Activated CD8-positive, alpha-beta T cell treated with anti-CD3 and anti-CD28 coated beads, Interleukin-2, amount 10 ng/mL, durations not matched to agents 7 days and 5 days (primary cell): ENCODE measurements around the gene KCNJ15. TPM values are rescaled to one million over a fixed set of nuclear protein-coding genes. Genes with fewer than 3 reads are reported as not detected.
A peak's percentile ranks its signal among the peaks of the same experiment; 100 is the strongest.
"Not testable (repeated sequence)": the region's sequence is repeated elsewhere in the genome, so short reads cannot be mapped to it uniquely, and the experiment has no call there.

ENCODE experiments used
- ATAC-seq: fragments of 150-1000 bp; cut with Tn5 transposase; one replicate; pipeline ENCODE4 v1.10.0; 2021; ENCODE audit warnings: moderate library complexity
- CTCF ChIA-PET: fragments of 350-600 bp; sonication (Branson Sonifier 250); formaldehyde crosslinking; loops from one replicate; lab custom pipeline; 2021; ENCODE audit warnings: antibody characterized with exemption; lab: Charles Lee
- POLR2A ChIA-PET: fragments of 350-600 bp; sonication (Branson Sonifier 250); formaldehyde crosslinking; loops from one replicate; lab custom pipeline; 2021; ENCODE audit warnings: antibody characterized with exemption; lab: Charles Lee
- DNase-seq: peaks from one replicate; pipeline ENCODE4 v3.0.0-alpha.2; 2020
- H3K27ac Mint-ChIP-seq: one replicate; pipeline ENCODE4 v1.8.0; 2021; ENCODE audit warnings: mild to moderate bottlenecking, mixed read lengths
- H3K27me3 Mint-ChIP-seq: one replicate; pipeline ENCODE4 v1.8.0; 2021; ENCODE audit warnings: low read depth, mixed read lengths
- H3K36me3 Mint-ChIP-seq: one replicate; pipeline ENCODE4 v1.8.0; 2021; ENCODE audit warnings: low read depth, mixed read lengths
- H3K4me1 Mint-ChIP-seq: one replicate; pipeline ENCODE4 v1.8.0; 2021; ENCODE audit warnings: low read depth, mixed read lengths
- H3K4me3 Mint-ChIP-seq: one replicate; pipeline ENCODE4 v1.8.0; 2021; ENCODE audit warnings: mild to moderate bottlenecking, mixed read lengths
- H3K9me3 Mint-ChIP-seq: one replicate; pipeline ENCODE4 v1.8.0; 2022; ENCODE audit warnings: mixed read lengths; ENCODE audit not compliant: insufficient read depth
- total RNA-seq, 2 experiments: library from RNA; stranded (reverse); gene quantifications; one replicate each; pipeline ENCODE4 v1.2.3, GENCODE V29; 2021

The KCNJ15 gene
- total RNA-seq, 2 experiments from 2014 or later, result not detected

DNA sequence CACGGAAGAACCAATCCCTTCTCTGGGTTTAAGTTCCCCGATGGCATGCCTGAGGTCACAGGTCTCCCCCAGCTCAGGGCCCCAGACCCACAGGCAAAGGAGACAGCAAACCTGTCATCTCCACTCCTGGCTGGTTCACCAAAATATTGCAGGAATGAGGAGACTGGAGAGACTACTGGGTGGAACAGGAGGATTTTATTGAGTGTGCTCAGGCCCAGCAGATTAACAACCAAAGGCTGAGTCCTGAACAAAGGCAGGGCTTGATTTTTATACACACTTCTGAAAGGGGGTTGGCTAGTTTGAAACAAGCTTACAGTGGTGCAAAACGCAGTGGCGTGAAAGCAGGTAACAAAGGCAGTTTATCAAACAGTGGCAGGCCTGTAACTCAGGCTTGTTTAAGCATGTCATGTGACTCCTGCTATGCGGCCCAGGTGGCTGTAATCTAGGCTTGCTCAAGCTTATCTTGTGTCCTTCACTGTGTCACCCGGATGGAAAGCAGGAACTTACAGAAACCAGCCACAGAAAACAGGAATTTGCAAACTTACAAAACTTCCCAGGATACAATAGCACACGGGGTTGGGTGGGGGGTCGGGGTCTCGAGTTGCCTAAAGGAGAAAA lies 27.4 kb upstream of the KCNJ15 start:
- no peak for ATAC-seq
- no peaks in the 10 kb centered on the region for H3K27me3 Mint-ChIP-seq
- peaks cover 24% of the 10 kb centered on the region for H3K9me3 Mint-ChIP-seq
- H3K27ac Mint-ChIP-seq, result no peak overlapping the region
- no peak overlapping the region for H3K4me3 Mint-ChIP-seq
- no peaks in the 10 kb centered on the region for H3K36me3 Mint-ChIP-seq
- POLR2A ChIA-PET, result no interaction called here
- no peaks in the 10 kb centered on the region for H3K4me1 Mint-ChIP-seq
- DNase-seq, result no peak
- CTCF ChIA-PET, result no interaction called here

DNA sequence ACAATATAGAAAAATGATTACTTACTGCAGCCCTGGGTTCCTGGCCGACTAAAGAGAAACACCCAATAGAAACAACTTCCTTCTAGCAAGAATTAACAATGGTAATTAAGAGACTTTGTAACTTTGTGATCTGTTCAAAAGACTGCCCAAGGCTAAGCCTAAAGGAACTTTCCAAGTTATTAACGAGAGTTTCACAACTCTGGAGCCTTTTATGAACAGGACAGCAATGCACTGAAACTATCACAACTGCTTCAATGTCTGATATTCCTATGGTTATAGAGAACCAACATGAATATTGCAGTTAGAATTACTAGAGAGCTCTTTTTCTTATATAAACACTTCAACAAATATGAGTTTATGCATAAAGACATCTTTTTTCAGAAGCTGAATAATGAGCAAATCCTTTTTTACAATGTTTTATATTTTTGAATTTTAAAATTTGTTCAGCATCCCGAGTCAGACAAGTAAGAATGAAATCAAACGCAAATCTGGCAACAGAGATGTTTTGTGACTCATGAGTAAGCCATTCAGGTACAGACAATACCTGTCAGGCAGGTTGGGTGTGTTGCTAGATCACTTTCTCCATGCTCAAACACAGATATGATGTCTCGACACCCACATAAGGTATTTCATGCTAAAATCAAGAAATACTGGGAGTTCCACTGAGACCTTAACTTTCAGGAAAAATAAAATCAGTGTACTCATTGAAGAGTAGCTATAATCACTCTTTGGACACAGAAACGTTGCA lies 22.2 kb upstream of the KCNJ15 start:
- Mint-ChIP-seq H3K36me3 (no peaks in the 10 kb centered on the region), H3K4me3 (no peak overlapping the region), H3K27me3 (no peaks in the 10 kb centered on the region), H3K27ac (no peak overlapping the region), H3K9me3 (peaks cover 13% of the 10 kb centered on the region), H3K4me1 (peaks cover 5% of the 10 kb centered on the region)
- ATAC-seq, result no peak
- no peak for DNase-seq
- POLR2A ChIA-PET, result no interaction called here
- CTCF ChIA-PET, result interaction anchor here (1.1 to 1.9 kb wide), 4 partner anchors 9 to 118 kb away, joined by 3 to 4 read pairs (median 4); no protein-coding TSS in a partner anchor

DNA sequence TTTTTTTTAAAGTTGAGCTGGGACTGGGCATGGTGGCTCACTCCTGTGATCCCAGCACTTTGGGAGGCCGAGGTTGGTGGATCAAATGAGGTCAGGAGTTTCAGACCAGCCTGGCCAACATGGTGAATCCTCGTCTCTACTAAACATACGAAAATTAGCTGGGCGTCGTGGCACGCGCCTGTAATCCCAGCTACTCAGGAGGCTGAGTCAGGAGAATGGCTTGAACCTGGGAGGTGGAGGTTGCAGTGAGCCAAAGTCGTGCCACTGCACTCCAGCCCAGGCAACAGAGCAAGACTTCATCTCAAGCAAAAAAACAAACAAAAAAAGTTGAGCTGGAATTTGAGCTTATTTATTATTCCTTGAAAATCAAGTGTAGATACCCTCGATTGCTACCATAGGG lies 21.5 kb upstream of the KCNJ15 start:
- DNase-seq, H3K36me3 Mint-ChIP-seq, POLR2A ChIA-PET, H3K4me3 Mint-ChIP-seq, H3K27me3 Mint-ChIP-seq, H3K27ac Mint-ChIP-seq, ATAC-seq, H3K4me1 Mint-ChIP-seq: not testable (repeated sequence)
- peaks cover 10% of the 10 kb centered on the region for H3K9me3 Mint-ChIP-seq
- CTCF ChIA-PET, result interaction anchor here (1.1 to 1.4 kb wide), 2 partner anchors 38 to 117 kb away, joined by 3 read pairs; no protein-coding TSS in a partner anchor

DNA sequence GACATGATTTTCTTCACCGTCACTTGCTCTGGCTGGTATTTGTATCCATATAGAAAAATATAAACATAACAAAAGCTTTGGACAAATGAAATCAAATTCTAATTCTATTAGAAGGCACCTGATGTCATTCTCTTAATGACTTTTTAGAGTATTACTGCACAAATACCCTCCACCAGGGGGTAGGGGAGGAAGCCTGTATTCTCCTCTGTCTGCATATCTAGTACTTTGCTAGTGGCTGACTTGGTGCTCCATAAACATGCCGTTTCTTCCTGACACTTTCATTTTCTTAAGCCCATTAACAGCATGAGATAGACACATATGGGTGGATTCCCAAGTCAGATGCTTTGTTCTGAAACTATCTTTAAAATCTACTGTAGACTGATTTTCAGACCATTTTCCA lies 20.6 kb upstream of the KCNJ15 start:
- Mint-ChIP-seq H3K4me3 (no peak overlapping the region), H3K27ac (no peak overlapping the region), H3K36me3 (no peaks in the 10 kb centered on the region), H3K9me3 (peaks cover 5% of the 10 kb centered on the region), H3K27me3 (no peaks in the 10 kb centered on the region), H3K4me1 (peaks cover 5% of the 10 kb centered on the region)
- ATAC-seq (no peak), DNase-seq (no peak)
- ChIA-PET POLR2A (no interaction called here), CTCF (interaction anchor here (1.1 to 1.4 kb wide), 2 partner anchors 37 to 116 kb away, joined by 3 read pairs; no protein-coding TSS in a partner anchor)

DNA sequence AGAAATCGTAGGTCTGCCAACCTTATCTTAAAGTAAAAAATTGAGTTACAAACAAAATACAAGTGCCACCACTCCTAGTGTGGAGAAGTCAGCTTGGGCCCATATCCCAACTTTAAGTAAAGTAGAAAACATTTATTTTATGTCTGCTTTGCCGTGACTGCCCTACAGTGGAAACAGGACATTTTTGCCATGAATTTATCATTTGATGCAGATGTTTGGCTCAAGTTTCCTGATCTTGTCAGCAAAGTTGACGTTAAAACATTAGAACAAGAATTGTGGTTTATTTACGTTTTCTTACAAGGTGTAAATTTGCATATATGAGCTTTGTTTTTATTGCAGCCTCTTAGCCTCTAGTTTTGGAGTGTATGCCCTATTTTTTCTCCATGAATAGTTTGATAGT lies 17.1 kb upstream of the KCNJ15 start:
- no peak overlapping the region for H3K4me3 Mint-ChIP-seq
- DNase-seq (no peak), ATAC-seq (no peak)
- H3K27me3 Mint-ChIP-seq, result no peaks in the 10 kb centered on the region
- no peak overlapping the region for H3K27ac Mint-ChIP-seq
- H3K4me1 Mint-ChIP-seq, result peaks cover 16% of the 10 kb centered on the region
- POLR2A ChIA-PET, result no interaction called here
- CTCF ChIA-PET, result no interaction called here
- no peaks in the 10 kb centered on the region for H3K9me3 Mint-ChIP-seq
- peaks cover 2% of the 10 kb centered on the region for H3K36me3 Mint-ChIP-seq

DNA sequence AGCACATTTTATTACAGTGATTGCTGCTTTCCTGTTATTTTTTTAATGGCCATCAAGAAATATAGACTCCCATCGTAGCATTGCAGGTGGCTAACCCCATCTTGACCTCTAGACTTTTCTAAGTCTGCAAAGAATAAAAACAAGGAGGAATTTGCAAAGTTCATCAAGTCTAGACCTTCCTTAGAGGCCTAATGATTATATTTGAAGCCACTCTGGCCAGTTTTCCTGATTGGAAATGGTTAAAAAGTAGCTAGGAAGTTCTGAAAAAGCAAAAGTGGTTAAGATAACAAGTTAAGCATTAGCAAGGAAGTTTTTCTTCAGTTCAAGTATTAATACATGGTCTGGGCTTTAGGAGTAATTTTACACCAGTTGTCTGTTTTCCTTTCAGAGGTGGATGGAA lies 16.7 kb upstream of the KCNJ15 start:
- ChIA-PET POLR2A (no interaction called here), CTCF (no interaction called here)
- peaks cover 20% of the 10 kb centered on the region for H3K4me1 Mint-ChIP-seq
- DNase-seq (no peak), ATAC-seq (no peak)
- no peaks in the 10 kb centered on the region for H3K9me3 Mint-ChIP-seq
- H3K4me3 Mint-ChIP-seq, result no peak overlapping the region
- peaks cover 2% of the 10 kb centered on the region for H3K36me3 Mint-ChIP-seq
- H3K27me3 Mint-ChIP-seq, result no peaks in the 10 kb centered on the region
- H3K27ac Mint-ChIP-seq, result no peak overlapping the region

DNA sequence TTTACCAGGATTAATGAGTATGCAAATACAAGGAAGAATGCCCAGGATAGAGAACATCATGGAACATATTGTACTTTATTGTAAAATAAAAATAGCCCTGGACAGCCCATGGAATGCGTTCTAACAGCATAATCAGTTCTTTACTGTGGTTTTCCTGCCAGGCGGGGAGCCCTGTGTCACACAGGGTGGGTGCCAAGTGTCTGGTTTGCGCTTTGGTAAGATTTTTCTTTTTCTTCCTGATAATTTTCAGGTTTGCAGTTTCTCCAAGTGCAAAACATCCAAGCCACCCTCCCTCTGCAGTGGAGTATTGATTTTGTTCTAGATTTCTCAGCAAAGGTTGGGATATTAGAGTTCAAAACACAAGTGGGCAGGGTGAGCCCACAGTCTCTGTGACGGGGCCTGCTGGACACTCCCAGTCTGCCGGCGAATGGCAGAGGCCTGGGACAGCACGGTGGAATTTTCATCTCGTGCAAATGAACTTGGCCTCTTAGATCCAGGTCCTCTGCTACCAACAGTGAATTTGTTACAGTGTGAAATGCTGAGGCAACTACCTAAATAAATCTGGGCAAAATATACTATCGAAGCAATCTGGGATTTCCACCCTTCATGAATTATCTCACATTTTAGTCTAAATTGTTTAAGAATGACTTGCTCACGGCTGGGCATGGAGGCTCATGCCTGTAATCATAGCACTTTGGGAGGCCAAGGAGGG lies 15.6 kb upstream of the KCNJ15 start:
- Mint-ChIP-seq H3K9me3 (no peaks in the 10 kb centered on the region), H3K27me3 (no peaks in the 10 kb centered on the region), H3K4me3 (no peak overlapping the region), H3K27ac (no peak overlapping the region), H3K36me3 (peaks cover 2% of the 10 kb centered on the region), H3K4me1 (peaks cover 24% of the 10 kb centered on the region)
- ATAC-seq (no peak), DNase-seq (no peak)
- POLR2A ChIA-PET, result interaction anchor here (0.7 kb wide), 1 partner anchor 59 kb away, joined by 3 read pairs; no protein-coding TSS in a partner anchor
- CTCF ChIA-PET, result no interaction called here

DNA sequence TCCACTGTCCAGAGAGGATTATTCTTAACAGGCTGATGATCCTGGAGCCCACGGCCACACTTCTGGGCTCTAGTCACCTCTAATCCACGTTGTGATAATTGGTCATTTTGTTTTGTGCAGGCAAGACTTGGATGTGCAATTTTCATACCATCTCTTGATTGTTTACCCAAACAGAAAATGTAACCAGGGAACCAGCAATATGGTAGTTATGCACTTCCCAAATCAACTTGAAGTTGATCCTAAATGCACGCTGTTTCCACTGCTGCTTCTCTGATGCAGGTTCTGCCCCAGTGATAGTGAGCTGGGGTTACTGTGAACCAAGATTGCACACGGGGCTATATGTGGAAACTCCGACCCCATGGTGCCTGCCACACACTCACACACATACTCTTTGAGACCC lies 14.7 kb upstream of the KCNJ15 start:
- Mint-ChIP-seq H3K36me3 (peaks cover 2% of the 10 kb centered on the region), H3K4me3 (no peak overlapping the region), H3K4me1 (peaks cover 24% of the 10 kb centered on the region), H3K27ac (no peak overlapping the region), H3K27me3 (peaks cover 2% of the 10 kb centered on the region), H3K9me3 (no peaks in the 10 kb centered on the region)
- POLR2A ChIA-PET, result interaction anchor here (0.7 kb wide), 1 partner anchor 58 kb away, joined by 3 read pairs; no protein-coding TSS in a partner anchor
- ATAC-seq (no peak), DNase-seq (no peak)
- CTCF ChIA-PET, result interaction anchor here (0.7 kb wide), 1 partner anchor 23 kb away, joined by 3 read pairs; no protein-coding TSS in a partner anchor

DNA sequence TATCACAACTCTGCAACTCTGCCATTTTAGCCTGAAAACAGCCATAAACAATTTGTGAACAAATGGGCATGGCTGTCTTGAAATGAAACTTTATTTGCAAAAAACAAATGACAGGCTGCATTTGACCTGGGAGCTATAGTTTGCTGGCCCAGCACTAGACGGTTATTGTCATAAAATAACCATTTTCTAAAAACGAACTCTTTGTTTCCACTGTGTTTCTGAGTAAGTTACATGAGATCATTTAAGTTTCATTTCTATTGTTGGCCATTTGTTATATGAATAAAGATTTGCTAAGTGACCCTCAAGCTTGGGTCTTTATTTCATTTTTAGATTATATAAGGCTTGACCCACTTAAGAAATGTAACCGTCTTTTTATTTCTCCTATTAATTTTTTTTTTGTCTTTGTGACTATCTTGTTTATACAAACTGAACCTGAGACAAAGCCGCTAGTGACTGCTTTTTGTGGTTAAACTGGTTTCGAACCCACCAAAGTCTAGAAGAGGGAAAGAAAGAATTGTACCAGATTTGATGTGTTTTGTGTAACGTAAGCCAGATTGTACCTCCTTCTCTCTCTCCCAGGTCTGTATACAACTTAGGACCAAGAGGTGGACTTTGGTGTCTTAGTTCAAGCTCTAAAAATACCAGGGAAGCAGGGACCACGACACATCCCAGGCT lies 12.9 kb upstream of the KCNJ15 start:
- CTCF ChIA-PET, result interaction anchor here (1.0 to 1.4 kb wide), 2 partner anchors 10 to 109 kb away, joined by 3 to 4 read pairs; no protein-coding TSS in a partner anchor
- ATAC-seq (peak; percentile 8), DNase-seq (no peak)
- POLR2A ChIA-PET, result no interaction called here
- H3K27ac Mint-ChIP-seq, result peak overlapping the region; percentile 16
- peaks cover 2% of the 10 kb centered on the region for H3K36me3 Mint-ChIP-seq
- no peak overlapping the region for H3K4me3 Mint-ChIP-seq
- H3K9me3 Mint-ChIP-seq, result no peaks in the 10 kb centered on the region
- peaks cover 23% of the 10 kb centered on the region for H3K4me1 Mint-ChIP-seq
- H3K27me3 Mint-ChIP-seq, result peaks cover 12% of the 10 kb centered on the region

DNA sequence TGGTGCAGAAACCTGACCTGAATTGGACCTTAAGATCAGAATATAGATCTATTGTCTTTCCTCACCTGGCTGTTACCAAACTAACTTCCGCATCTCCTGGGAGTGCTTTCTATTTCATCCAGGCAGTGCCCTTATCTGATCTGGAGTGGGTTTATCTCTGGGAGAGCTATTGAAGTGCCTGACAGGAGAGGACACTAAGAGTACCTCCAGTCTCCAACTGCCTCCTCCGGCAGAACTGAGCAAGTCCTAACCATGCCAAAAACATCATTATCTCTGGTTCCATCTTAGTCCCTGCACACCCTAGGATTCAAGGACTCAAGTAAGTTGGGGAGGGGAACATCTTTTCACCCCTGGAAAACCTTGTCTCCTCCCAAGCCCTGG lies 12.4 kb upstream of the KCNJ15 start:
- no peak for DNase-seq
- CTCF ChIA-PET, result interaction anchor here (1.0 to 1.4 kb wide), 2 partner anchors 10 to 108 kb away, joined by 3 to 4 read pairs; no protein-coding TSS in a partner anchor
- Mint-ChIP-seq H3K36me3 (peaks cover 2% of the 10 kb centered on the region), H3K4me3 (no peak overlapping the region), H3K27me3 (peaks cover 12% of the 10 kb centered on the region), H3K27ac (peak overlapping the region; percentile 16), H3K9me3 (no peaks in the 10 kb centered on the region), H3K4me1 (peaks cover 27% of the 10 kb centered on the region)
- POLR2A ChIA-PET, result no interaction called here
- peak; percentile 35 for ATAC-seq
